Amniotic epithelial cell (primary cell): Measurements from ENCODE around the gene ROR2.
"Not testable (repeated sequence)": the region's sequence is repeated elsewhere in the genome, so short reads cannot be mapped to it uniquely, and the experiment has no call there.

ENCODE experiments used
- DNase-seq: peaks from one replicate; pipeline ENCODE4 v3.0.0-alpha.2; 2010; ENCODE audit warnings: low read depth

Gene ROR2

GRCh38 chr9:91796516-91796915 lies 153.5 kb downstream of the ROR2 start:
- DNase-seq: not testable (repeated sequence)

DNA sequence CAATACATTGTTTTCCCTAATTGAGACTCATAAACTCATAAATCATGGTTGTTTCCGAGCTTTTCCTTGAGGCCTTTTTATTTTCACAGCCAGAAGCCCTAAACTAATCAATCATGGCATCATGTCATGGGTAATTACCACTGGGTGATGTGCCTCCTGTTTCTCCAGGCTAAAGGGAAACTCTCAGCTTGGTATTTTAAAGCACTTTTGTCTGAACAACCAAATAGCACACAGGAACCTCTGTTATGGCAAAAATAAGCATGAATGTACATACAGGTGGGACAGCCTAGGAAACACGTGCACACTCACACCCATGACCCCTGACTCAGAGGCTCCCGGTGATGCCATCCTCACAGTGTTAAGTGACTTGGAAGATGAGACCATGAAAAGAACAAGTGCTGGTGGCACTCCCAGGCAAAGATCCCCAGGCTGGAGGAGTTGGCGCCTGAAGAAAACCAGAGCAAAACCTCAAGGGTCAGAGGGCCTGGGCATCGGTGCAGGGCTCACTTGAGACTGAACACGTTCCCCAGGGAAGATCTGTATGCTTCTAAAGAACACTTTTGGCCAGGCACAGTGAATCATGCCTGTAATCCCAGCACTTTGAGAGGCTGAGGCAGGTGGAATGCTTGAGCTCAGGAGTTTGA lies 154.3 kb downstream of the ROR2 start:
- DNase-seq: peak; percentile 74

DNA sequence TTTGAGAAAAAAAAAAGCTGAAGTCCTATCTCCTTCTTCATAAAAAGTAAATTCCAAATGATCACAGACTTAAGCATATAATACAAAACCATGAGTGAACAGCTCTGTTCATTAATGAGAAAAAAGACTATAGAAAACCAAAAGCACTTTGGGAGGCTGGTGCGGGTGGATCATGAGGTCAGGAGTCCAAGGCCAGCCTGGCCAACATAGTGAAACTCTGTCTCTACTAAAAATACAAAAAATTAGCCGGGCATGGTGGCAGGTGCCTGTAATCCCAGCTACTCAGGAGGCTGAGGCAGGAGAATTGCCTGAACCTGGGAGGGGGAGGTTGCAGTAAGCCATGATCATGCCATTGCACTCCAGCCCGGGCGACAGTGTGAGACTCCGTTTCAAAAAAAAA lies 156.7 kb downstream of the ROR2 start:
- not testable (repeated sequence) for DNase-seq

GRCh38 chr9:91790917-91791316 lies 159.1 kb downstream of the ROR2 start:
- peak; percentile 61 for DNase-seq

DNA sequence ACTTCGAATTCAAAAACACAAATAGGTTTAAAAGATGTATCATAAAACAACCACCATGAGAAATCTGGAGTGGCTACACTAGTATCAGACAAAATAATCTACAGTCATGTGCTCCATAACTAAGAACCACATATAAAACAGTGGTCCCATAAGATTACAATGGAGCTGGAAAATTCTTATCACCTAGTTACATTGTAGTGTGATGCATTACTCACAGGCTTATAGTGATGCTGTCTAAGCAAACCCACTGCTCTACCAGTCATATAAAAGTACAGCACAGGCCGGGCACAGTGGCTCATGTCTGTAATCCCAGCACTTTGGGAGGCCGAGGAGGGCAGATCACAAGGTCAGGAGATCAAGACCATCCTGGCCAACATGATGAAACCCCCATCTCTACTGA lies 160.1 kb downstream of the ROR2 start:
- peak; percentile 58 for DNase-seq

DNA sequence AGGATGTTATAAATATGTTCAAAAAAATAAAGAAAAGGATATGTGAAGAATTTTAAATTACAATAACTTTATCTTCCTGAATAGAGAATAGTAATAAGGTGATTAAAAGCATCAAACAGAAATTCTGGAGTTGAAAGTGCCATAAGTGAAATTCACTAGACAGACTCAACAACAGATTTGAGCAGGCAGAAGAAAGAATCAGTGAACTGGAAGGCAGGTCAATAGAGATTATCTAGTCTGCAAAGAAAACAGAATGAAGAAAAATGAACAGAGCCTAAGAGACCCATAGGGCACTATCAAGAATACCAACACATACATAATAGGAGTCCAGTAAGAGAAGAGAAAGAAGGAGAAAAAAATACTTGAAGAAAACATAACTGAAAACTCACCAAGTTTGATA lies 162.1 kb downstream of the ROR2 start:
- DNase-seq: no peak

- DNase-seq: no peak
Observed at GRCh38 chr9:91786132-91786896, 163.7 kb downstream of the ROR2 start.

- no peak for DNase-seq
Observed at GRCh38 chr9:91785447-91785842, 164.6 kb downstream of the ROR2 start.

DNA sequence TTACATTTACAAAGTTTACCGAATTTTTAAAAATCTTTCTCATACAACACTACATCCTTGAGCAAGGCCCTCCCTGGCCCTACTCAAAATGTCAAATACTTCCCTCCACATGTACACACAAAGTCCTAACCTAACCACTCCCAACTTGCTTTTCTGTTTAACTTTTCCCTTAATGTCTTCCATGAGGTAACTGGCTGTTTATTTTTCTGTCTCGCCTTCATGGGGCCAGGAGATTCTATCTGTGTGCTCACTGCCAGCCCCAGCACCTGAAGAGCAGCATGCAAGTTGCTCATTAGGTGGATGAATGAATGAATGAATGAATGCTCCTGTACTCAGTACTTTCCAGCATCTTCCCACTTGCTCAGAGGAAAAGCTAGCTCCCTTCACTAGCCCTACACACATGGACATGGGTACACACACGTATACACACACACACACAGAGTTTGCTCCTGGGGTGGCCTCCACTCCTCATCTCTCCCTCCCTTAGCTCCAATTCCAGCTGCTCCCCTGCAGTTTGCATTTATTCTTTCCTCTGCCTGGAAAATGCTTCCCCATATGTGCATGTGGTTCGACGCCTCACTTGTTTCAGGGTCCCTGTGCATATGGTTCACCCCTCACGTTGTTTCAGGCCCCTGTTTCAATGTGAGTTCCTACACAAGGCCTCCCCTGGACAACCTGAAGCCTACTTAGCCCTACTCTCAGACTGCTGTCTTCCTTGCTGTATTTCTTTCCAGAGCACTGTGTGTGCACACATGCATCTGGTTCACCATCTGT lies 165.2 kb downstream of the ROR2 start:
- DNase-seq: no peak

DNA sequence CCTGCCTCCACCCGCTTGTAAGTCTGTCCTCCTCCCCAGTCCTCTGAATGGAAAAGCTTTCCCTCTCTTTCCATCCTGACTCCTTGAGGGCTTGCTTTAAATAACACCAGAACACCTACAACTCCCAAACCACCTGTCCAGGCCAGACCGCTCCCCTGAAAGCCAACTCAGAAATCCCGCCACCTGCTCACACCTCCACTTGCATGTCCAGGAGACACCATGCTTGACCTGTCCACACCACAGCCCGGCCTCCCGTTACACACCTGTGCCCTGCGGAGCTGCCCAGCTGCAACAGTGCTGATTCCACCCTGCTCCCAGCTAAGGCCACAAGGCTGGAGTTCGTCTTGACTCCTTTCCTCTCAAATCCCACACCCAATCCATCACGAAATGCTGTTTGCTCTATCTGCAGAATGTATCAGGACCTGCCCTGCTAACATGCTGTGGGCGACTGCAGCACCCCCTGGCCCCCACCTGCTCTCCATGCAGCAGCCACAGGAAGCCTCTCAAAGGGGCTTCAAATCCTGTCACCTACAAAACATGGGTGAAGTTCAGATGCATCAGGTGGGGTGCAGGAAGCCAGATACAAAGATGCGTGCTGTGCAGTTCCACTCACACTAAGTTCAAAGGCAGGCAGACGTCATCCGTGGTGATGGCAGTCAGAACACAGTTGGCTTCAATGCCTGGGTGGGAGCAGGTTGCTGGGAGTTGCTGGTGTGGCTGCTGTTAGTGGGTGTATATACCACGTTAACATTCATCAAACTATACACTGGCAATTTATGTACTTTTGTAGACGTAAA lies 166.0 kb downstream of the ROR2 start:
- DNase-seq: no peak

DNA sequence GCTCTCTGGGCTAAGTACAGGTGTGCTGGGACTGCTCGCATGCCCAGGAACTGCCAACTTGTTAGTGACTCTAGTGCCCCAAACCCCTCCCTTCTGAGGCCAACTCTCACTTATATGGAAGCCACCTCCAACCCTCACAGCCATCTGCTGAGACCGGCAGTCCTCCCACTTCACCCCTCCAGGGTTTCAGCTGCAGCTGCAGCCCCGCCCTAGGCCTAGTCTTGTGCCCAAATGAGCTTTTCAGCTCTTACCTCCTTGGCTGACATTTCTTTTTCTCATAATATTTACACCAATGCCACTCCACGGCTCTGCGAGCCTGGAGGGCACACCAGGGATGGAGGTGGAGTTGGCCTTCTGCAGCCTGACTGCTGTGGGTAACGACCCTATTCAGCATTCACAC lies 166.6 kb downstream of the ROR2 start:
- no peak for DNase-seq

- DNase-seq: no peak
Observed at GRCh38 chr9:91782708-91783214, 167.3 kb downstream of the ROR2 start.

DNA sequence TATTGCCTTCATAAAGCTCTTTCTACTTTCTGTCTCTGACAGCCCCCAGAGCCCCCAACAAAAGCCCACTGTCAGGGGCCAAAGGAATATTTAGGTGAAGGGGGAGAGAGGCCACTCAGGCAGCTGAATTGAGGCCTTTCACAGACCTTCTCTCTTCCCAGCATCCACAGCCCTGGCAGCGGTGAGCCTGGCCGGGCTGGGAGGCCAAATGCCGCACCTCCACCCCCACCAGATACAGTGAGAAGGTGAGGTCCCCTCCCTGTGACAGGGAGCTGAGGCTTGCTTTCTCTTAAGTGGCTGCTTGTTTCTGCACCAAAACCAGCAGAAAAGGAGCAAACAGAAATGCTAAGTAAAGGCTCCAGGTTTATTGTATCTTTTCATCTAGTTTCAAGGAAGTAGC lies 168.1 kb downstream of the ROR2 start:
- no peak for DNase-seq

- DNase-seq: no peak
Observed at GRCh38 chr9:91781116-91781515, 168.9 kb downstream of the ROR2 start.

- no peak for DNase-seq
Observed at GRCh38 chr9:91778031-91778430, 172.0 kb downstream of the ROR2 start.

DNA sequence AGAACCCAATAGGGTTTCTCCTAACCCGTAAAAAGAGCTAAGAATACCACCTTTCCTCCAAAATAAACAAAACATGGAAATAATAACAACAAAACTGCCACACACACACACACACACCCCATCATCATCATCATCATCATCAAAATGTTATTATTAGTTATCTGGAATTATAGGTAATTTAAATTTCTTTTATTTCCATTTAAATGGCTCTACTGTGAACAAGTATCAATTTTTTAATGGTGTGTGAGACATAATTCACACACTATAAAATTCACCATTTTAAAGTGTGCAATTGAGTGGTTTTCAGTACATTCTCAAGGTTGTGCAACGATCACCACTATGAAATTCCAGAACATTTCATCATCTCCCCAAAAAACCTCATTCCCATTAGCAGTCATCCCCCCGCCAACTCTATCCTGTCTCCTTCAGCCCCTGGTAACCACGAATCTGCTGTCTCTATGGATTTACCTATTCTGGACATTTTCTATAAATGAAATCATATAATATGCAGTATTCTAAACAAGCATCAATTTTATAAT lies 172.7 kb downstream of the ROR2 start:
- DNase-seq: peak; percentile 92

DNA sequence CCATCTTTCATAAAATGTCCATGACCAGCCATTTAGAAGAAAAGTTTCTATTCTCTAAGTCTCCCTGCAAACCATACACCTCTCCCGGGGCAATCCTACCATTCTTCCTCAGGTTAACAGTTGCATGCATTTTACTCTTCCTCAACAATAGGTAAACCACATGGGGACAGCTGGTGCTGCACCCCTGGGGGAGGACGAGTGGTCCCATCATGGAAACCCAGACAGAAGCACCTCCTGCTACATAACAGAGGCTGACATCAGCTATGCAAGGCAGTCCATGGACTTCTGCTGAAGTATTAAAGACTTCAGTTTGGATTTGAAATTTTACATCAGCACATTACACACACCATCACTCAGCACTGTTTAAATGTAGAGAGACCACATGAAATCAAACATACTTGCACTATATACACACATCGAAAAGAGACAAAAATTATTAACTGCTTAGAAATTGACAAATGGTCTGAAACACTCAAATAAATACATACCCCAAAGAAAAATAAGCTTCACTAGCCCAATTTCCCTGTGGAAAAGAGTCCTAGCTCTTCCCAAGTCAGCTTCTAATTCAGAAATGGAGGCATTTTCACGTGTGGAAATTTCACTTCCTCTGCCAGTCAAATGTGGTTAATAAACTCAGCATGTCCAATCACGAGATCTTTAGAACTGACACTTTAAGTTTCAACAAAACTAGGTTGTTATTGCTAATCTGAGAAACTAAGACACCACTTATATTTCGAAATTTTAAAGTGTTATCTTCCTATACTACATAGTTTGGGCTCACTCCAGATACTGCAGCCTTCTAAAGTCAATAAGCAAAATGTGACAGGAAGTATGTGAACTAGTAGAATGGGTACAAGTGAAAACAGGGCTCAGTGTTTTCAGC lies 173.4 kb downstream of the ROR2 start:
- peak; percentile 89 for DNase-seq

GRCh38 chr9:91775708-91776028 lies 174.4 kb downstream of the ROR2 start:
- DNase-seq: no peak

DNA sequence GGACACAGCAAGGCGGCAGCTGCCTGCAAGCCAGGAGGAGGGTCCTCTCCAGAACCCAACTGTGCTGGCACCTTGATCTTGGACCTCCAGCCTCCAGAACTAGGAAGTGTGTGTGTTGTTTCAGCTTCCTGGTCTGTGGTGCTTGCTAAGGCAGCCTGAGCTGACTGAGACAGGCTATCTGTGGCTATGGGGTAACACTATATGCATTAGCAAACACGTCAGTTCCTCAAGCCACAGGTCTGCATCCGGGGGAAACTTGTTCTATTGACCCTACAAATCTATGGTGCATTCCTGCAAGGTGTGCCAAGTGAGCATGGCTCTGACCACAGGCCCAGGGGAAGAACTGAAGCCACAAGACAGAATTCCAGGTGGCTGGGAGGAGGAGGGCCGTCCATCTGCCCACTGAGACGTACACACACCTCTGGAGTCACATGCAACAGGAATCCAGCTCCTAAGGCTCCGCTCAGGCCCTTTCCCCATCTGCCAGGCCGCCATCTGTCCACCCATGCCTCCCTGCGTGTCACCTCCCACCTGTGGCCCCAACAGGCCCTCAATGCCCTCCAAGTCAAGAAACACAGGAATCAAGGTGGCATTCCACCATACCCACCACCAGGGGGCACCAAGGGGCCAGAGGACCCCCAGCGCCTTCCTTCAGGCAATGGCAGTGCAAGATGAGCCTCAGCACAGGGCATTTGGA lies 174.9 kb downstream of the ROR2 start:
- peak; percentile 55 for DNase-seq

DNA sequence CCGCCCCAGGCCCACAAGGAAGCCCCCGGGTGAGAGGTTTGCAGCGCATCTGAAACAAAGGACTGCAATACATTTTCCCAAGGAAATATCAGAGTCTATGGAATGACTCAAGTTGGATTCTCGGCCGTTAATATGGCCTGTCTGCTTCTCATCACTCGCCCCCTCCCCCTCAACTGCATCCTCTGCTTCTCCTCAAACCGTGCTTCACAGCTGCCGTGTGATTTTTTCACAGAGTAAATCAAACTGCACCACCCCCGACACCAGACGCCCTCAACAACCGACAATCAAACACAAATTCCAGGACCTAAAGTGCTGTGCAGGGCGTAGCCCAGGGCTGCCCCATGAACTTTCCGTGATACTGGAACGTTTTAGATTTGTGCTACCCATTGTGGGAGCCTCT lies 176.9 kb downstream of the ROR2 start:
- peak; percentile 90 for DNase-seq
